Mucosa of rectum (tissue), 2 donors: ENCODE results near the gene GPRC5A.
"Not testable (repeated sequence)": the region's sequence is repeated elsewhere in the genome, so short reads cannot be mapped to it uniquely, and the experiment has no call there.

ENCODE experiments used
- H3K27ac ChIP-seq, 2 donors: one replicate each; pipeline ENCODE4 v1.7.0; 2013; ENCODE audit warnings: inconsistent platforms in 2 of 2, low read depth in 2 of 2, low read length in 2 of 2
- H3K27me3 ChIP-seq, 2 donors: one replicate each; pipeline ENCODE4 v1.7.0; 2013; ENCODE audit warnings: low read length in 2 of 2; ENCODE audit not compliant: control insufficient read depth in 2 of 2, insufficient read depth in 2 of 2
- H3K36me3 ChIP-seq, 2 donors: one replicate each; pipeline ENCODE4 v1.7.0; 2013; ENCODE audit warnings: low read length in 2 of 2; ENCODE audit not compliant: control insufficient read depth in 2 of 2, insufficient read depth in 2 of 2
- H3K4me1 ChIP-seq, 2 donors: one replicate each; pipeline ENCODE4 v1.7.0; 2013; ENCODE audit warnings: low read length in 2 of 2, mild to moderate bottlenecking in 1 of 2; ENCODE audit not compliant: control insufficient read depth in 2 of 2, insufficient read depth in 2 of 2
- H3K4me3 ChIP-seq, 2 donors: one replicate each; pipeline ENCODE4 v1.7.0; 2013; ENCODE audit warnings: low read length in 2 of 2
- H3K9ac ChIP-seq, 2 donors: one replicate each; pipeline ENCODE4 v1.7.0; 2013; ENCODE audit warnings: low read length in 2 of 2, low read depth in 1 of 2, mild to moderate bottlenecking in 1 of 2
- H3K9me3 ChIP-seq, 2 donors: one replicate each; pipeline ENCODE4 v1.7.0; 2013; ENCODE audit warnings: low read length in 2 of 2; ENCODE audit not compliant: control insufficient read depth in 2 of 2
- donor health status: healthy.
- donor health status: Normal muscosa, but diverticular disease.

GPRC5A gene

GRCh38 chr12:12872139-12872933 is 19.0 kb upstream of the GPRC5A start:
- H3K4me1 ChIP-seq: peaks cover 16 to 28% of the 10 kb centered on the region in 2 donors
- H3K36me3 ChIP-seq: no peaks in the 10 kb centered on the region
- H3K27ac ChIP-seq: peak overlapping the region; percentile 81 to 86
- no peaks in the 10 kb centered on the region for H3K9me3 ChIP-seq
- peak overlapping the region in 1 of 2 donors; percentile 23 for H3K9ac ChIP-seq
- no peaks in the 10 kb centered on the region for H3K27me3 ChIP-seq
- no peak overlapping the region for H3K4me3 ChIP-seq

DNA sequence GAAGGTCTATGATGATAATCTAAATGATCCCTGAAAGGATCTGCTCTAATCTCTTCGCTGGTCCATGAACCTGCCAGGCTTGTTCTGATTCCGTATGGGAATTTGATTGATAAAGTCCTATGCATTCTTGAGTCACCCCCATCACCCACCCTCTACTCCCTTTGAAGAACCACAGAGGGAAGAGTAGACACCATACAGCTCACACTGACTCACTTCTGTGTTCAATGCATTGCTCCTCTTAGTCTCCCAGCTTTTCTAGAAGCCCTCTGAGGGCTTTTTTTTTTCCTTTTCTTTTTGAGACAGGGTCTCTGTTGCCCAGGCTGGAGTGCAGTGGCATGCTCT is 18.5 kb upstream of the GPRC5A start:
- Histone ChIP-seq H3K27me3 (no peaks in the 10 kb centered on the region), H3K36me3 (no peaks in the 10 kb centered on the region), H3K9me3 (no peaks in the 10 kb centered on the region), H3K9ac (peak overlapping the region; percentile 6 to 9), H3K27ac (peak overlapping the region; percentile 70 to 86), H3K4me1 (peaks cover 21 to 33% of the 10 kb centered on the region in 2 donors), H3K4me3 (no peak overlapping the region)

DNA sequence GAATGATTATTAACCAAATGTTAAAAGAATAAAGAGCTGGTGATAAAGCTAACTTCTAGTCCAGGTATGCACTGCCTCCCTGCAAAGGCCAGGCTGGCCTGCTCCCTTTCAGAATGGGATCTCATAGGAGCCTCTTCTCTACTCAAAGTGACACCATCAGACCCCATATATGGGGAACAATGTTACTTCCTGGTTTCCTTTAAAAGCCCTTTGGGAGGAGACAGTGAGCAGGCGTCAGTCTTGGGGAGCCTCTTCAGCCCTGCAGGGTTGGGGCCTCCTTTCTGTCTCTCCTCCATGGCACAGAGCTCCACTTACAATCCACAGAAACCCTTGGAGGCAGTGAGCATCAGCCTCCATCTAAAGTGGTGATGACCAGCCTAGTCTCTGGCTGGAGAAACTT is 17.3 kb upstream of the GPRC5A start:
- no peak overlapping the region for H3K4me3 ChIP-seq
- no peak overlapping the region for H3K9ac ChIP-seq
- peaks cover 27 to 43% of the 10 kb centered on the region in 2 donors for H3K4me1 ChIP-seq
- no peak overlapping the region for H3K27ac ChIP-seq
- H3K27me3 ChIP-seq: no peaks in the 10 kb centered on the region
- no peaks in the 10 kb centered on the region for H3K9me3 ChIP-seq
- H3K36me3 ChIP-seq: no peaks in the 10 kb centered on the region

DNA sequence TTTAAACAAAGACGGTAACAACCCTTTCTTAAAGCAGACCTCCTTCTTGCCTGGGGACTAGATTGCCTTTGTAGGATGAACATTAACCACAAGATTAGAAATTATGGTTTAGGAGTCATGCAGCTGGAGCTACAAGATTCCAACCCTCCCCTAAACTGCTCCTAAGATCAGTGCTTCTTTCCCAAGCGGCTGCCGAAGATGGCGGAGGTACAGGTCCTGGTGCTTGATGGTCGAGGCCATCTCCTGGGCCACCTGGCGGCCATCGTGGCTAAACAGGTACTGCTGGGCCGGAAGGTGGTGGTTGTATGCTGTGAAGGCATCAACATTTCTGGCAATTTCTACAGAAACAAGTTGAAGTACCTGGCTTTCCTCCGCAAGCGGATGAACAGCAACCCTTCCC is 16.1 kb upstream of the GPRC5A start:
- H3K9me3 ChIP-seq, H3K4me3 ChIP-seq, H3K27me3 ChIP-seq, H3K36me3 ChIP-seq: not testable (repeated sequence)
- Histone ChIP-seq H3K27ac (peak overlapping the region; percentile 58 to 71), H3K9ac (peak overlapping the region in 1 of 2 donors; percentile 15), H3K4me1 (peaks cover 27 to 50% of the 10 kb centered on the region in 2 donors)

DNA sequence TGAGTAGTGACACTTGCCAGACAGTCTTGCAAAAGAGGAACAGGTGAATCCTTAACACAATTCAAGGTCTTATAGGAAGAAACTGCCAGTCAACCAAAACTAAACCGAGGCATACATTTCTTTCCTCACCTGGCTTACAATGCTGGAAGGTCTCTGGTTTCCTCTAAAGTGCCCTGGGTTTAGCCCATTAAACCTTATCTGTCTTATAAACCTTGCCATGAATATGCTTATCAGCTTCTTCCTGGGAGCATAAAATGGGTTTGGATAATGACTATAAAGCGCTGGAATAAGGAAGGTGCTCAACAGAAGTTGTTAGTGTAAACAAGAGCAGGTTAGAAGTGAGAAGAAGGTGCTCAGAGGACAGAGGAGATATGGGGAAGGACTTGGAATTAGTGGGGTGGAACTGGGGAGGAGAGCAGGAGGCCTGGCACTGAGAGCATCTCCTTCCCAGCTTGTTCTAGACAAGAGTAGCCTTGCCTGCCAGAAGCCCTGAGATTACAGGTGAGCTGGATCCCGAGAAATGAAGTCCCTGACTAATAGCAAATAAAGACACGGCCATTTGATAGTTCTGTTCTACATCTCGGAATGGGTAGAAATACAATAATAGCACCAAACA is 14.1 kb upstream of the GPRC5A start:
- Histone ChIP-seq H3K4me3 (peak overlapping the region; percentile 25 to 64), H3K36me3 (no peaks in the 10 kb centered on the region), H3K27me3 (no peaks in the 10 kb centered on the region), H3K27ac (peak overlapping the region; percentile 84 to 90), H3K9ac (peak overlapping the region; percentile 59 to 61), H3K9me3 (no peaks in the 10 kb centered on the region), H3K4me1 (peaks cover 26 to 51% of the 10 kb centered on the region in 2 donors)

- Histone ChIP-seq H3K36me3 (no peaks in the 10 kb centered on the region), H3K9ac (peak overlapping the region; percentile 41 to 59), H3K4me1 (peaks cover 26 to 53% of the 10 kb centered on the region in 2 donors), H3K27me3 (no peaks in the 10 kb centered on the region), H3K4me3 (peak overlapping the region in 1 of 2 donors; percentile 31), H3K9me3 (no peaks in the 10 kb centered on the region), H3K27ac (peak overlapping the region; percentile 84 to 90)
Observed at GRCh38 chr12:12877781-12878455, 13.4 kb upstream of the GPRC5A start.

- Histone ChIP-seq H3K27ac (no peak overlapping the region), H3K9ac (no peak overlapping the region), H3K9me3 (no peaks in the 10 kb centered on the region), H3K4me1 (peaks cover 25 to 53% of the 10 kb centered on the region in 2 donors), H3K36me3 (no peaks in the 10 kb centered on the region), H3K27me3 (no peaks in the 10 kb centered on the region), H3K4me3 (no peak overlapping the region)
Observed at GRCh38 chr12:12880537-12880936, 10.8 kb upstream of the GPRC5A start.

DNA sequence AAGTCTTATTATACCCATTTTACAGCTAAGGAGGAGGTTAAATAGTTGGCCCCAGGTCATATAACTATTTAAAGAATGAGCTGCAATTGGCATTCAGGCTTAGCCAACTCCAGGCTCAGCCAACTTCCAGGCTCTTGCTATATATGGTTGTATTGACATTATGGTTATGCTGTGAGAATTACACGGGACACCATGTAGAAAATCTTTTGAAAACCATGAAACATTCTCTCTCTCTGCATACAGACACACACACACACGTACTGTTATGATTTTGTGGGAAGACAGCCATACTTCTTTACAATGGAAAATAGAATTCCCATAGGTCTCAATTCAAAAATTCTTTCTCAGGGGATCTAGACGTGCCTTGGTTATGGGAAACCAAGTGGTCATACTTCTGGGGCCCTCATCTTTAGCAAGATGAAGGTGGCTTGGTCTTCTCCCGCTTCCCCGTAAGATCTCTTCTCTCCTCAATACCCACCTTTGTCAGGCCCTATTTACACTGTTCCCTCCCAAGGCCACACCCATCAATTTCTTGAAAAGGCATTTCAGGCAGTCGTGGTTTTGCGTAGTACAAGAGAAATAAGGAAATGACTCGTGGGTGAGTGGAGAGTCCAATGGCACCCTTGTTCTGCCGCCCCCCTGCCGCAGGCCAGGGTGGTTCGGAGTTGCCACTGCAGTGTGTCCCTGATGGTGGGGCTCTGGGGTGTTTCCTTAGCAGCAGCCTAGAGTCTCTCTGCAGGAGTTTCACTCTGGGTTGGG is 10.0 kb upstream of the GPRC5A start:
- peak overlapping the region; percentile 61 to 85 for H3K27ac ChIP-seq

DNA sequence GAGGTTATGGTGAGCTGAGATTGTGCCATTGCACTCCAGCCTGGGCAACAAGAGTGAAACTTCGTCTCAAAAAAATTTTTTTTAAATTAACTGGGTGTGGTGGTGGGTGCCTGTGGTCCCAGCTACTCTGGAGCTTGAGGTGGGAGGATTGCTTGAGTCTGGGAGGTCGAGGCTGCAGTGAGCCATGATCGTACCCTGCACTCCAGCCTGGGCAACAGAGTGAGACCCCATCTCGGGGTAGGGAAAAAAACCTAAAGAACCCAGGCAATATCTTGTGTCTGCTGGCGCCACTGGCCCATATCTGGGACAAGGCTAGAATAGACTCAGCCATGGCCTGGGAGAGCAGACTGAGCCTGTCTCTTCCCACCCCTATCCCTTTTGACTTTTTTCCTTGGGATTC is 9.1 kb upstream of the GPRC5A start:
- H3K27ac ChIP-seq: peak overlapping the region; percentile 61 to 85
- H3K4me3 ChIP-seq: no peak overlapping the region
- no peaks in the 10 kb centered on the region for H3K36me3 ChIP-seq
- peak overlapping the region in 1 of 2 donors; percentile 54 for H3K9ac ChIP-seq
- no peaks in the 10 kb centered on the region for H3K9me3 ChIP-seq
- no peaks in the 10 kb centered on the region for H3K27me3 ChIP-seq
- peaks cover 21 to 57% of the 10 kb centered on the region in 2 donors for H3K4me1 ChIP-seq

More for the DNA sequence above, 10.0 kb upstream of the GPRC5A start:
- Histone ChIP-seq H3K4me1 (peaks cover 22 to 56% of the 10 kb centered on the region in 2 donors), H3K4me3 (peak overlapping the region; percentile 1 to 7), H3K9me3 (no peaks in the 10 kb centered on the region), H3K36me3 (no peaks in the 10 kb centered on the region), H3K27me3 (no peaks in the 10 kb centered on the region), H3K9ac (no peak overlapping the region)
